Measurements from ENCODE around the gene RTP5.

GRCh38 chr2:241866790-241867645 lies 2.5 kb upstream of the RTP5 start:
- TF ChIP-seq CTCF (conservative IDR thresholded peaks at IDR 0.05; ENCODE audit: low read length), result no peak
- TF ChIP-seq EZH2phosphoT487 (IDR thresholded peaks at IDR 0.05; ENCODE audit: borderline replicate concordance), result no peak

Measured in Loucy (cell line).